CD4-positive, alpha-beta T cell treated with Interleukin-4 for 4 hours (primary cell): ENCODE measurements around the gene LCOR.
A peak's percentile ranks its signal among the peaks of the same experiment; 100 is the strongest.

Experiments used
- DNase-seq: peaks from one replicate; pipeline ENCODE4 v3.0.0-alpha.2; 2020

Gene LCOR

GRCh38 chr10:96890580-96890979 lies 58.5 kb downstream of the LCOR start:
- DNase-seq = no peak

DNA sequence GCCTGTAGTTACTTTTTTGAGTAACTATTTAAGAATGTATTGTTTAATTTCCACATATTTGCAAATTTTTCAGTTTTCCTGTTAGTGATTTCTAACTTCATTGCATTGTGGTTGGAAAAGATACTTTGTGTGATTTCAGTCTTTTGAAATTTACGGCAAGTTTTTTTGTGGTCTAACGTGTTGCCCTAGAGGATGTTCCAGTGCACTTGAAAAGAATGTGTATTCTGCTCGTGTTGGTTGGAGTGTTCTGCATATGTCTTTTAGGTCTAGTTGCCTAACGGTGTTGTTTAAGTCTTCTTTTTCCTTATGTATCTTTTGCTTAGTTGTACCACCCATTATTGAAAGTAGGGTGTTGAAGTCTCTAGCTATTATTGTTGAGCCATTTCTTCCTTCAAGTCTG lies 59.7 kb downstream of the LCOR start:
- no peak for DNase-seq

GRCh38 chr10:96895662-96896424 lies 63.7 kb downstream of the LCOR start:
- DNase-seq = no peak

GRCh38 chr10:96896884-96897589 lies 64.9 kb downstream of the LCOR start:
- no peak for DNase-seq

GRCh38 chr10:96902117-96902516 lies 70.0 kb downstream of the LCOR start:
- no peak for DNase-seq

DNA sequence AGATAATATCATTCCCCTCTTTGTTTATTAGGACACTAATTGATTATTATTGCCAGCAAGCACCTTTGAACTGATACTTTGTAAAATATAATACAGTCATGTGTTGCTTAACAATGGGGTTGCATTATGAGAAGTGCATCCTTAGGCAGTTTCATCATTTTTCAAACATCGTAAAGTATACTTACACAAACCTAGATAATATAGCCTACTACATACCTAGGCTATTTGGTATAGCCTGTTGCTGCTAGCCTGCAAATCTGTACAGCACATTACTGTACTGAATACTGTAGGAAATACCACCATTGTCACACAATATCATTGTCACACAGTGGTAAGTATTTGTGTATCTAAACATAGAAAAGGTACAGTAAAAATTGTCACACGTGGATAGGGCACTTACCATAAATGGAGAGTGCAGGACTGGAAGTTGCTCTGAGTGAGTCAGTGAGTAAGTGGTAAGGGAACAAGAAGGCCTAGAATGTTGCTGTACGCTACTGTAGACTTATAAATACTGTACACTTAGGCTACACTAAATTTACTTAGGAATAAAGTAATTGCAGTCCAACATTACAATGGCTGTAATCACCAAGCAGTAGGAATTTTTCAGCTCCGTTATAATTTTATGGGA lies 70.7 kb downstream of the LCOR start:
- DNase-seq = no peak

DNA sequence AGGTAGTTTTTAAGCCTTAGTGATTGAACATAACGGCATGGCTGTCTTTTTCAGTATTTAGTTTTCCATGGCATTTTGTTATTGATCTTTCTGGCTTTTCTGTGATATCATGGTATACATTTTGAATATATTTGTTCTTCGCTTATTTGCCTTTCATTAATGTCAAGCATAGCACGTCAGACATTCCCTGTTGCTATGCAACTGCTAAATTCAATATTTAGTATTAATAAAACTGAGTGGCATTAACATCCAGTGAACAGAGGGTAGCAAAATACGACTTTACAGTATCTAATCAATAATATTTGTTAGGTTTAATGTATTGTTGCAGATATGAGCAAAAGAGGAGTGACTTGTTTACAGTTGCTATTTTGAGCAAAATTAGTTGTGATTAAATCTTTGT lies 72.5 kb downstream of the LCOR start:
- no peak for DNase-seq

DNA sequence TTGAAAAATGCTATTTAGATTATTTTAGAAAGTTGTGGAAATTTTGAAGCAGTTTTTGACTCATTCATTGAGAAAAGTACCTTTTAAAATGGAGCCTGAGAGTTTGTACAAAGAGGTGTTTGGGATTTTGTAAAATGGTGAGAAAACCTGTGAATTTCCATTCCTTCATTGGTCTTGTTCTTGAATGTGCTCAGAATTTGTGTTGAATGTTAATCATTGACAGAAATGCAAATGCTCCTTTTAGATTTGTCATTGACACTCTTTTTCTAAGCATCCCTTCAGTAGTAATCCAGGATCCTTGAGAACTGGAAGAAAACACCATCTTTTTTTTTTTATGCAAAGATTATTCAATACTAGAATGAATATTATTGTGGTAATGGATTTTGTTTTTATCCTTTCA lies 74.8 kb downstream of the LCOR start:
- DNase-seq = no peak

- peak; percentile 54 for DNase-seq
These were observed 78.6 kb downstream of the LCOR start for GRCh38 chr10:96910488-96911395.

GRCh38 chr10:96912405-96912804 lies 80.3 kb downstream of the LCOR start:
- DNase-seq = no peak

DNA sequence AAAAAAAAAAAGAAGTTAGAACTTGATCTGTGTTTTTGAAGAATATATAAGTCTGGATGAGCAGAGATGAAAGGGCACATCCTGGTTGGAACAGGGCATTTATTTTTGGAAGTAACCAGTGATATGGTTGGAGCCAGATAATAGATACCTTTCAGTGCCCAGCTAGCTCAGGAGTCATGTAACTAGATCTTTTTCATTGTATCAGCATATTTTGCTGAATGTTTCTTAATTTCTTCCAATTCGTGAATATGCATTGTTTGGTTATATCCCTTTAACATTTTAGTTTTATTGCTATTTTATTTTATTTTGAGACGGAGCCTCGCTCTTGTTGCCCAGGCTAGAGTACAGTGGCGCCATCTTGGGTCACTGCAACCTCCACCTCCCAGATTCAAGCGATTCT lies 81.8 kb downstream of the LCOR start:
- DNase-seq = no peak

- no peak for DNase-seq
These were observed 85.5 kb downstream of the LCOR start for GRCh38 chr10:96917628-96918027.

DNA sequence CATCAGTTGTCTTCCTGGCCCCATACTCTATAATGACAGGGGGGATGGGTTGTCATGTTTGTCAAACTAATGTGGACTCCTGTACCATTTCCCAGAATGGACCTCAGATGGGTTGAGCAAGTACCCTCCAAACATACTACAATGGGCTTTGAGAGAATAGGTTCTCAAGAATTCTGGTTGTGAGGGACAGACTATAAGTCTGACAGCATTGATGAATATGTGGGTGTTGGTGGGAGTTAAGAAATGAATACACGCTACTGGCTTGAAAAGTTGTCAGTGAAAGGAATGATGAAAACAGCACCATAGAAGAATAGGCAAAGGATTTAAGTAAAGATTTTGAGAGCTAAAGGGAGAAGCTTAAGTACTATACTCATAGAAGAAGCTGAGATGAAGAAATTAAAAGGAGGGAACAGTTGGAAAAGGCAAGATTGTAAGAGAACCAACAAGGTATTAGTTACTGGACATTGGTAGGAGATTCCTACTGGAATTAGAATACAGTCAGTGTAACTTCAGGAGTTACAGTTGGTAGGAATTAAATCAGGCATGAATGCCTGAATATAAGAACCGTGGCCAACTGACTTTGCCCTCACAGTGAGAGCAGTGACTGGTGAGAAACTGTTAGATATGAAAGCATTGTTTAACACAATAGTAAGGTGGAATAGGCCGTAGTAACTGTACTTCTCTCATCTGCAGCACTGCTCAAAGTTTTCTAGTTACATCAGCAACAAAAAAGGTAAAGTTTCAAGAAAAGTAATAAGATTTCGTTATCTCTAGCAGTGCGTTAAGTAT lies 86.3 kb downstream of the LCOR start:
- DNase-seq = no peak

GRCh38 chr10:96919785-96920430 lies 87.8 kb downstream of the LCOR start:
- DNase-seq = no peak

GRCh38 chr10:96921655-96922054 lies 89.6 kb downstream of the LCOR start:
- DNase-seq = no peak

DNA sequence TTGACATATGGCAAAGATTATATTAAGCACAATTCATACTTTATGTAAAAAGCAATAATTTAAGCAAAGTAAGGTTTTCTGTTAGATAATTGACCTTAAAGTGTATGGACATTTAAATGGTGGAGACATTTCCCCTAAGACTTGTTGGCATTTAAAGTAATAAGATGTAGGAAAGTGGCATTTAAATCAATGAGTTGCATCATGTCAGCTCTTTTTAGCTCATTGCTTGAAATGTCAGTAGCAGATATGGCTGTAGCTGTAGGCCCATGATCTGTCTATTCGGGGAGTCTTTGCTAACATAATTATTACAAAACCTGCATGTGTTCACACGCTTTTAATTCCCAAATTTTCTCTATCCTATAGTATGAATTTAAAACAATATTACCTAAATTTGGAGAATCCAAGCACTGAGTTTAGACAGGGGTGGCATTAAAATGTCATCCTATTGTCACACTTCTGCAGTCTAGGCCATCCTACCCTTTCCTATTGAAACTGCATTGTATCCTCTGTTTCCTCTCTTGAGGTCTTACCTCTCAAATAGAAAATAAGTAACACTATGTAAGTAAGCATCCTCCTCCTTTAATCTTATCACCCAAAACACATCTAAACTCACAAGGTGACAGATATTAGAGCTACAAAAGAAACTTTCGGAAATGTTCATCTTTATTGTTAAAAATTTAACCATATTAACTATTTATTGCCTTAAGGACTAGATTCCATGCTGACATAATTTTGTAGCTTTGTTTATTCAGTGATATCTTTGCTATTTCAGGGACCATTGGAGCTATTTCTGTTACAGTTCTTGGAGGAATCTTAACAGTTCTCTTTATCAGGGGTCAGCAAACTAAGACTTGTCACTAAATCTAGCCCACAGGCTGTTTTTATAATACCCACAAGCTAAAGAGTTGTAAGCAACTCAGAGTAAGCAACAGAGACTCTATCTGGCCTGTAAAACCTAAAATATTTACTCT lies 91.2 kb downstream of the LCOR start:
- DNase-seq = no peak

- no peak for DNase-seq
These were observed 92.8 kb downstream of the LCOR start for GRCh38 chr10:96924861-96925260.

DNA sequence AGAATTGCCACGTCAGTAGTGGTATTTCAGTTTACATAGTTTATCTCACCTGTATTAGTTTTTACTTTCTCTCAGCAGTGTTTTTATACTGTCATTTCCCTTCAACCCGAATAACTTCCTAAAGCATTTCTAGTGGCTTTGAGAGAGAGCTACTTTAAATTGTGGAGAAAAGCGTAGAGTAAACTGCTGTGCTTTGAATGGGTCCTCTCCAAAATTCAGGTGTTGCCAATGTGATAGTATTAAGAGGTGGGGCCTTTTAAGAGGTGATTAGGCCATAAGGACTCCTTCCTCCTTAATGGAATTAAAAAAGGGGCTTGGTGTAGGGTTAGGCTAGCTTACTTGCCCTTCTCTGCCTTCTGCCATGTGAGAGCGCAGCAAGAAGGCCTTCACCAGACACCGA lies 98.4 kb downstream of the LCOR start:
- DNase-seq = no peak

- DNase-seq = no peak
These were observed 103.0 kb downstream of the LCOR start for GRCh38 chr10:96935148-96935547.

- no peak for DNase-seq
These were observed 103.7 kb downstream of the LCOR start for GRCh38 chr10:96935810-96936209.
